DOHH2 (cell line): ENCODE data around the gene SETDB1.

Source experiments
- CTCF ChIP-seq: fragments of 200-600 bp; sonication (generic); IDR thresholded peaks from one replicate; pipeline ENCODE4 v1.5.1; 2014; ENCODE audit warnings: antibody characterized with exemption, mild to moderate bottlenecking, low read depth, low read length; ENCODE audit not compliant: poor library complexity, severe bottlenecking
- EZH2phosphoT487 ChIP-seq: fragments of 200-600 bp; sonication (generic); IDR thresholded peaks from 2 replicates; pipeline ENCODE4 v1.6.1; 2017; ENCODE audit warnings: borderline replicate concordance, mild to moderate bottlenecking, antibody characterized with exemption, low read length, moderate library complexity, mixed read lengths

- TF ChIP-seq CTCF (no peak), EZH2phosphoT487 (no peak)
These were observed 85.1 kb downstream of the SETDB1 start for GRCh38 chr1:151011154-151011850.
